ENCODE data around the gene DCTN4.

The DCTN4 gene

GRCh38 chr5:150771034-150771795, 12.4 kb upstream of the DCTN4 start:
- no peak for DNase-seq (ENCODE audit: low spot score)
- TF ChIP-seq CTCF (IDR thresholded peaks at IDR 0.05; ENCODE audit: borderline replicate concordance, control extremely low read depth, extremely low read depth, insufficient read depth, missing control alignments), result no peak
- in situ Hi-C loops (cut with MboI; ENCODE audit: low sequenced_read_pairs, unreplicated experiment), result no loop called here

GRCh38 chr5:150766251-150766650, 7.4 kb upstream of the DCTN4 start:
- in situ Hi-C loops (cut with MboI; ENCODE audit: low sequenced_read_pairs, unreplicated experiment), result no loop called here
- no peak for DNase-seq (ENCODE audit: low spot score)

GRCh38 chr5:150765799-150766169, 7.0 kb upstream of the DCTN4 start:
- in situ Hi-C loops (cut with MboI; ENCODE audit: low sequenced_read_pairs, unreplicated experiment), result no loop called here
- TF ChIP-seq CTCF (IDR thresholded peaks at IDR 0.05; ENCODE audit: borderline replicate concordance, control extremely low read depth, extremely low read depth, insufficient read depth, missing control alignments), result no peak
- no peak for DNase-seq (ENCODE audit: low spot score)

More at GRCh38 chr5:150766251-150766650, 7.4 kb upstream of the DCTN4 start:
- TF ChIP-seq CTCF (IDR thresholded peaks at IDR 0.05; ENCODE audit: borderline replicate concordance, control extremely low read depth, extremely low read depth, insufficient read depth, missing control alignments), result no peak

GRCh38 chr5:150765011-150765798, 6.4 kb upstream of the DCTN4 start:
- TF ChIP-seq CTCF (IDR thresholded peaks at IDR 0.05; ENCODE audit: borderline replicate concordance, control extremely low read depth, extremely low read depth, insufficient read depth, missing control alignments), result no peak
- DNase-seq (ENCODE audit: low spot score), result no peak

GRCh38 chr5:150764530-150764929, 5.7 kb upstream of the DCTN4 start:
- no peak for DNase-seq (ENCODE audit: low spot score)
- no peak for TF ChIP-seq CTCF (IDR thresholded peaks at IDR 0.05; ENCODE audit: borderline replicate concordance, control extremely low read depth, extremely low read depth, insufficient read depth, missing control alignments)
- in situ Hi-C loops (cut with MboI; ENCODE audit: low sequenced_read_pairs, unreplicated experiment), result no loop called here

More at GRCh38 chr5:150765011-150765798, 6.4 kb upstream of the DCTN4 start:
- in situ Hi-C loops (cut with MboI; ENCODE audit: low sequenced_read_pairs, unreplicated experiment), result no loop called here

- DNase-seq (ENCODE audit: low spot score), result no peak
- no peak for TF ChIP-seq CTCF (IDR thresholded peaks at IDR 0.05; ENCODE audit: borderline replicate concordance, control extremely low read depth, extremely low read depth, insufficient read depth, missing control alignments)
These were observed 4.4 kb upstream of the DCTN4 start for GRCh38 chr5:150763023-150763769.

More at GRCh38 chr5:150763023-150763769, 4.4 kb upstream of the DCTN4 start:
- in situ Hi-C loops (cut with MboI; ENCODE audit: low sequenced_read_pairs, unreplicated experiment), result no loop called here
